Measurements from ENCODE around the gene MUL1.
A peak's percentile ranks its signal among the peaks of the same experiment; 100 is the strongest.

DNA sequence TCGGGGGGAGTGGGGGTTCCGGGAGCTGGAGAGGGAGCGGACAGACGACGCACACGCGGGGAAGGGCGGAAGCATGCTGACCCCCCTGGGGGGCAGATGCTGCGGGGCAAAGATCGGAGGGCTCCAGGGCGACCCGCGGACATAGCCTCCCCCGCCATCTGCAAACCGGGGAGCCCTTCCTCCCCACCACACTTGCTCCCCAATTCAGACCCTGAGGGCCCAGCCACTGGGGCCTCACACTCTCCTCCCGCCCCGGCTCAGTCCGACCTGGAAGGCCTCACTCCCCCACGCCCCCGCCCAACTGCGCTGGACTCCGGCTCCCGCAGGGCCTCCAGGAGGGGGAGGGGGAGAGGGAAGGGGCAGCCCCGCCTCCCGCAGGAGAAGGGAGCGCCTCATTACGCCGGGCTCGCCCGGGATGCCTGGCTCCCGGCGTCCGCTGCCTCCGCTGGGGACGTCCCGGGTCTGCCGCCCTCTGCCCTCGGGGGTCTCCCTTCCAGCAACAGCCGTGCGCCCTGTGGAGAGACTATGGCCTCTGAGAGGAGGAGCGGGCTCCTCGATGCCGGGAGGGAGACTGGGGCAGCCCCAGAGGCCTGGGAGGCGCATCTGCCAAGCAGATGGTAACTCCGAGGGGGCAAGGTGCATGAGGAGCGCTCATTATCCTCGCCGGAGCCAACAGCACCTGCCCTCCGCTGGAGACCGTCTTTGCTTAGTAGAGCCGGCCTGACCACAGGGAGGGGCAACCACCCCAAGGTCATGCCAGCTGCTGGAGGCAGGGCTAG, 21.3 kb downstream of the MUL1 start:
- TF ChIP-seq, protein P1, sequence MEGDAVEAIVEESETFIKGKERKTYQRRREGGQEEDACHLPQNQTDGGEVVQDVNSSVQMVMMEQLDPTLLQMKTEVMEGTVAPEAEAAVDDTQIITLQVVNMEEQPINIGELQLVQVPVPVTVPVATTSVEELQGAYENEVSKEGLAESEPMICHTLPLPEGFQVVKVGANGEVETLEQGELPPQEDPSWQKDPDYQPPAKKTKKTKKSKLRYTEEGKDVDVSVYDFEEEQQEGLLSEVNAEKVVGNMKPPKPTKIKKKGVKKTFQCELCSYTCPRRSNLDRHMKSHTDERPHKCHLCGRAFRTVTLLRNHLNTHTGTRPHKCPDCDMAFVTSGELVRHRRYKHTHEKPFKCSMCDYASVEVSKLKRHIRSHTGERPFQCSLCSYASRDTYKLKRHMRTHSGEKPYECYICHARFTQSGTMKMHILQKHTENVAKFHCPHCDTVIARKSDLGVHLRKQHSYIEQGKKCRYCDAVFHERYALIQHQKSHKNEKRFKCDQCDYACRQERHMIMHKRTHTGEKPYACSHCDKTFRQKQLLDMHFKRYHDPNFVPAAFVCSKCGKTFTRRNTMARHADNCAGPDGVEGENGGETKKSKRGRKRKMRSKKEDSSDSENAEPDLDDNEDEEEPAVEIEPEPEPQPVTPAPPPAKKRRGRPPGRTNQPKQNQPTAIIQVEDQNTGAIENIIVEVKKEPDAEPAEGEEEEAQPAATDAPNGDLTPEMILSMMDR (IDR thresholded peaks at IDR 0.05; ENCODE audit: insufficient read depth, low read depth, low read length), result no peak
- peak; percentile 31 for TF ChIP-seq EZH2 (IDR thresholded peaks at IDR 0.05; ENCODE audit: insufficient read depth, low read length)

Data from astrocyte (in vitro differentiated cells and primary cell).